ENCODE data around the gene CD81. TPM values are rescaled to one million over a fixed set of nuclear protein-coding genes. Genes with fewer than 3 reads are reported as not detected.

The CD81 gene
- total RNA-seq, 3 donors from 2014 or later (not counting 1 experiment from before 2014, with no cell fraction given) = 263 to 292 (median 263) TPM

- ATAC-seq (no peak), DNase-seq (no peak)
- intact Hi-C loops (cut with micrococcal nuclease) = no loop called here
- Histone ChIP-seq H3K27ac (ENCODE audit: low read length) (no peak overlapping the region), H3K4me3 (ENCODE audit: low read length) (no peak overlapping the region), H3K9me3 (ENCODE audit: control insufficient read depth, insufficient read depth, low read length) (no peaks in the 10 kb centered on the region), H3K27me3 (ENCODE audit: control insufficient read depth, insufficient read depth, low read length) (no peaks in the 10 kb centered on the region), H3K4me1 (ENCODE audit: control insufficient read depth, insufficient read depth, low read length) (no peaks in the 10 kb centered on the region), H3K36me3 (ENCODE audit: control insufficient read depth, insufficient read depth, low read length) (no peaks in the 10 kb centered on the region)
- H3K4me1 Mint-ChIP-seq = peaks cover 0 to 5% of the 10 kb centered on the region in 2 donors
- no peak overlapping the region for H3K27ac Mint-ChIP-seq
- H3K36me3 Mint-ChIP-seq = no peaks in the 10 kb centered on the region
- H3K4me3 Mint-ChIP-seq = no peak overlapping the region
- no peaks in the 10 kb centered on the region for H3K9me3 Mint-ChIP-seq
- no peak for TF ChIP-seq CTCF (IDR thresholded peaks at IDR 0.05)
- WGBS (ENCODE audit: insufficient coverage) = 87% methylated on average over 12 of the region's 12 CpGs
- peaks cover 6 to 16% of the 10 kb centered on the region in 2 donors for H3K27me3 Mint-ChIP-seq (ENCODE audit: low read depth in 2 of 2)
Observed at GRCh38 chr11:2435288-2436012, 58.3 kb downstream of the CD81 start.

- no peaks in the 10 kb centered on the region for H3K9me3 Mint-ChIP-seq
- Histone ChIP-seq H3K4me3 (ENCODE audit: low read length) (no peak overlapping the region), H3K9me3 (ENCODE audit: control insufficient read depth, insufficient read depth, low read length) (no peaks in the 10 kb centered on the region), H3K27ac (ENCODE audit: low read length) (no peak overlapping the region), H3K27me3 (ENCODE audit: control insufficient read depth, insufficient read depth, low read length) (no peaks in the 10 kb centered on the region), H3K36me3 (ENCODE audit: control insufficient read depth, insufficient read depth, low read length) (no peaks in the 10 kb centered on the region), H3K4me1 (ENCODE audit: control insufficient read depth, insufficient read depth, low read length) (no peaks in the 10 kb centered on the region)
- TF ChIP-seq CTCF (IDR thresholded peaks at IDR 0.05) = no peak
- WGBS (ENCODE audit: insufficient coverage) = 85% methylated on average over 10 of the region's 10 CpGs
- H3K4me3 Mint-ChIP-seq = no peak overlapping the region
- H3K27ac Mint-ChIP-seq = no peak overlapping the region
- peaks cover 11 to 16% of the 10 kb centered on the region in 2 donors for H3K27me3 Mint-ChIP-seq (ENCODE audit: low read depth in 2 of 2)
- ATAC-seq = no peak
- peaks cover 0 to 5% of the 10 kb centered on the region in 2 donors for H3K4me1 Mint-ChIP-seq
- DNase-seq = no peak
- intact Hi-C loops (cut with micrococcal nuclease) = no loop called here
- no peaks in the 10 kb centered on the region for H3K36me3 Mint-ChIP-seq
Observed at GRCh38 chr11:2436013-2436520, 59.0 kb downstream of the CD81 start.

- WGBS (ENCODE audit: insufficient coverage) = 92% methylated on average over 12 of the region's 13 CpGs
- DNase-seq = no peak
Observed at GRCh38 chr11:2436521-2437031, 59.5 kb downstream of the CD81 start.

More at GRCh38 chr11:2436521-2437031, 59.5 kb downstream of the CD81 start:
- TF ChIP-seq CTCF (IDR thresholded peaks at IDR 0.05) = no peak
- H3K4me3 Mint-ChIP-seq = no peak overlapping the region
- no peak overlapping the region for H3K27ac Mint-ChIP-seq
- H3K4me3 ChIP-seq (ENCODE audit: low read length) = no peak overlapping the region
- no peaks in the 10 kb centered on the region for H3K36me3 Mint-ChIP-seq
- intact Hi-C loops (cut with micrococcal nuclease) = no loop called here
- H3K4me1 Mint-ChIP-seq = peaks cover 0 to 3% of the 10 kb centered on the region in 2 donors
- H3K4me1 ChIP-seq (ENCODE audit: control insufficient read depth, insufficient read depth, low read length) = no peaks in the 10 kb centered on the region
- ATAC-seq = no peak
- no peaks in the 10 kb centered on the region for H3K36me3 ChIP-seq (ENCODE audit: control insufficient read depth, insufficient read depth, low read length)
- H3K9me3 ChIP-seq (ENCODE audit: control insufficient read depth, insufficient read depth, low read length) = no peaks in the 10 kb centered on the region
- H3K9me3 Mint-ChIP-seq = no peaks in the 10 kb centered on the region
- no peaks in the 10 kb centered on the region for H3K27me3 ChIP-seq (ENCODE audit: control insufficient read depth, insufficient read depth, low read length)
- H3K27me3 Mint-ChIP-seq (ENCODE audit: low read depth in 2 of 2) = peaks cover 11 to 16% of the 10 kb centered on the region in 2 donors
- H3K27ac ChIP-seq (ENCODE audit: low read length) = no peak overlapping the region

Data from natural killer cell (primary cell).